RWPE2 (cell line): ENCODE results near the gene SLC25A26.

Source experiments
- ATAC-seq: fragments of 200-7000 bp; cut with Tn5 transposase; 3 replicates; pipeline ENCODE4 v1.9.1; 2021; ENCODE audit warnings: low read depth
- DNase-seq: peaks from one replicate; pipeline ENCODE4 v3.0.0-alpha.2; 2020; ENCODE audit warnings: low spot score
- H3K27ac ChIP-seq: fragments of 450-650 bp; 2 replicates; pipeline ENCODE4 v1.5.1; 2017; ENCODE audit warnings: mild to moderate bottlenecking; ENCODE audit not compliant: poor library complexity, severe bottlenecking
- H3K27me3 ChIP-seq: fragments of 250-450 bp; sonication (Bioruptor Pico); 2 replicates; pipeline ENCODE4 v1.5.1; 2021; ENCODE audit warnings: mild to moderate bottlenecking, moderate library complexity; ENCODE audit not compliant: insufficient read depth, poor library complexity, severe bottlenecking
- H3K36me3 ChIP-seq: fragments of 250-450 bp; sonication (Bioruptor Pico); 2 replicates; pipeline ENCODE4 v1.5.1; 2020; ENCODE audit warnings: low read depth, mild to moderate bottlenecking, moderate library complexity
- H3K4me1 ChIP-seq: fragments of 250-450 bp; sonication (Bioruptor Pico); 2 replicates; pipeline ENCODE4 v1.5.1; 2021; ENCODE audit warnings: mild to moderate bottlenecking, moderate library complexity; ENCODE audit not compliant: insufficient read depth, poor library complexity, severe bottlenecking
- H3K4me3 ChIP-seq: fragments of 250-450 bp; sonication (Bioruptor Pico); 2 replicates; pipeline ENCODE4 v1.5.1; 2021; ENCODE audit warnings: mild to moderate bottlenecking, moderate library complexity; ENCODE audit not compliant: severe bottlenecking
- H3K9me3 ChIP-seq: fragments of 250-450 bp; sonication (Bioruptor Pico); 2 replicates; pipeline ENCODE4 v1.5.1; 2021; ENCODE audit warnings: mild to moderate bottlenecking, moderate library complexity; ENCODE audit not compliant: severe bottlenecking
- TF ChIP-seq, protein P1 (sequence below): fragments of 450-650 bp; IDR thresholded peaks from one replicate; pipeline ENCODE4 v1.5.1; 2017; ENCODE audit warnings: mild to moderate bottlenecking, moderate library complexity; ENCODE audit not compliant: poor library complexity, severe bottlenecking

The SLC25A26 gene

DNA sequence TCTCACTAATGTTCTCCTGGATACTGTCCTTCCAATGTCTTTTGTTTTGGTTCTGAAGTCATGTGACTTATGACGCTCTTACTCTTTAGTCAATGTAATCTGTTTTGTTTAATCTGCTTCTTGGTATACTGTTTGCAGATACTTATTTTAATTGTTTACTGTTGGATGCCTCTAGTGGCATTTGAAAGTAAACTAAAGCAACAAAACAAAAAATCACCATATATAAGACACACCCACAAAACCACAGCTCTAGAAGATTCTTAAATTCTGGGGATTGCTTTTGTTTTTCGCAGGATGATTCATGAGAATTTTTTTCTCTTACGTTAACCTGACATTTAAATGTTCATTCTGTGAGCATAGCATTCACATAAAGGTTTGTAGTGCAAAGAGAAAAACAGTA lies 16.8 kb downstream of the SLC25A26 start:
- no peaks in the 10 kb centered on the region for H3K4me1 ChIP-seq
- no peak for DNase-seq
- no peak overlapping the region for H3K4me3 ChIP-seq
- H3K27ac ChIP-seq = no peak overlapping the region
- TF ChIP-seq, protein P1, sequence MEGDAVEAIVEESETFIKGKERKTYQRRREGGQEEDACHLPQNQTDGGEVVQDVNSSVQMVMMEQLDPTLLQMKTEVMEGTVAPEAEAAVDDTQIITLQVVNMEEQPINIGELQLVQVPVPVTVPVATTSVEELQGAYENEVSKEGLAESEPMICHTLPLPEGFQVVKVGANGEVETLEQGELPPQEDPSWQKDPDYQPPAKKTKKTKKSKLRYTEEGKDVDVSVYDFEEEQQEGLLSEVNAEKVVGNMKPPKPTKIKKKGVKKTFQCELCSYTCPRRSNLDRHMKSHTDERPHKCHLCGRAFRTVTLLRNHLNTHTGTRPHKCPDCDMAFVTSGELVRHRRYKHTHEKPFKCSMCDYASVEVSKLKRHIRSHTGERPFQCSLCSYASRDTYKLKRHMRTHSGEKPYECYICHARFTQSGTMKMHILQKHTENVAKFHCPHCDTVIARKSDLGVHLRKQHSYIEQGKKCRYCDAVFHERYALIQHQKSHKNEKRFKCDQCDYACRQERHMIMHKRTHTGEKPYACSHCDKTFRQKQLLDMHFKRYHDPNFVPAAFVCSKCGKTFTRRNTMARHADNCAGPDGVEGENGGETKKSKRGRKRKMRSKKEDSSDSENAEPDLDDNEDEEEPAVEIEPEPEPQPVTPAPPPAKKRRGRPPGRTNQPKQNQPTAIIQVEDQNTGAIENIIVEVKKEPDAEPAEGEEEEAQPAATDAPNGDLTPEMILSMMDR = no peak
- H3K36me3 ChIP-seq = peaks cover 3% of the 10 kb centered on the region; the same call in 1 of the 2 replicates
- no peaks in the 10 kb centered on the region for H3K9me3 ChIP-seq
- H3K27me3 ChIP-seq = no peaks in the 10 kb centered on the region
- no peak for ATAC-seq

GRCh38 chr3:66239513-66240123 lies 18.8 kb downstream of the SLC25A26 start:
- no peaks in the 10 kb centered on the region for H3K9me3 ChIP-seq
- TF ChIP-seq, protein P1 = no peak
- DNase-seq (no peak), ATAC-seq (no peak)
- peaks cover 19% of the 10 kb centered on the region for H3K36me3 ChIP-seq
- no peaks in the 10 kb centered on the region for H3K27me3 ChIP-seq
- no peaks in the 10 kb centered on the region for H3K4me1 ChIP-seq
- H3K4me3 ChIP-seq = no peak overlapping the region
- no peak overlapping the region for H3K27ac ChIP-seq

DNA sequence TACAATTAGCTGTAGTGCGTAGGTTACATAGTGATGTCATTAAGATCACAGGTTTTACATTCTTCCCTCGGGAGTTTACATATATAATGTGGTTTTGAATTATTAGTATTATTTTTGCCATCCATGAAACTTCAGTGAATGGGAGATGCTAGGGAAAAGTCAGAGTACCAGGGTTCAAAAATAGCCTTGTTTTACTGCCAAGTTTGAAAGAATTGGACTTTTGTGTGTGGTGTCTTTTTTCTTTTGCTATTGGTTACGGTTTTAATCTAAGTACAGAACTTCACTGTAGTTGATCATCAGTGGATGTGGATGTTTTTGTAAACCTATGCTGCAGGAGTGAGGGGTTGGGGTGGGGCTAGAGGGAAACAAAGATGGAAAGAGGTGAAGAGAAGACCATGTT lies 20.7 kb downstream of the SLC25A26 start:
- Histone ChIP-seq H3K4me1 (no peaks in the 10 kb centered on the region), H3K36me3 (peaks cover 24% of the 10 kb centered on the region), H3K4me3 (no peak overlapping the region), H3K9me3 (no peaks in the 10 kb centered on the region), H3K27me3 (no peaks in the 10 kb centered on the region), H3K27ac (no peak overlapping the region)
- no peak for DNase-seq
- no peak for ATAC-seq
- TF ChIP-seq, protein P1 = no peak

DNA sequence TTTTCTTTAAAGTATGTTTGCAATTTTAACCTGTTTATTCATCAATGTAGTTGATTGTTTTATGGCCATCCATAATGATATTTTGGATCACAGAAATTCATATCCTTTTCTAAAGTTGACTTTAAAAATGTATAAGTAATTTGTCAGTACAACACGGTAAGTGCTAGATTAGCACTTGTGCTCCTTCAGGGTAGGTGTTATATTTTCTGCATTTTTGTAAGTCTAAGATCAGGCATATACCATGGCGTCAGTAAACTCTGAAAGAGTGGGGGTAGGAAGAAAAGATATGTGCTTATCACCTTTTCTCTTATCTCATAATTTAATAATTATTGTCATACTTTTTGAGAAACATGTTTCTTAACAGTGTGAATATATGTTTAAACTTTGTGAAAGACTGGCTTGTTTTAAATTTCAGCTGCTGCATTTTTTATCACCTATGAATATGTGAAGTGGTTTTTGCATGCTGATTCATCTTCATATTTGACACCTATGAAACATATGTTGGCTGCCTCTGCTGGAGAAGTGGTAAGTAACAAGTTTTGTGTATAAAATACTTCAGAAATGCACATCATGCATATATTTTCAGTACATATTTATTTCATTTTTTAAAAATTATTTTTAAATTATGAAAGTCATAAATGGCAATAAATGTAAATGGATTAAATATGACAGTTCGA lies 22.1 kb downstream of the SLC25A26 start:
- no peaks in the 10 kb centered on the region for H3K4me1 ChIP-seq
- DNase-seq (no peak), ATAC-seq (no peak)
- H3K36me3 ChIP-seq = peaks cover 26% of the 10 kb centered on the region
- no peak overlapping the region for H3K4me3 ChIP-seq
- H3K27me3 ChIP-seq = no peaks in the 10 kb centered on the region
- H3K9me3 ChIP-seq = no peaks in the 10 kb centered on the region
- TF ChIP-seq, protein P1 = no peak
- no peak overlapping the region for H3K27ac ChIP-seq

- TF ChIP-seq, protein P1 = no peak
- no peaks in the 10 kb centered on the region for H3K4me1 ChIP-seq
- DNase-seq = no peak
- H3K27ac ChIP-seq = no peak overlapping the region
- no peaks in the 10 kb centered on the region for H3K9me3 ChIP-seq
- no peak for ATAC-seq
- H3K36me3 ChIP-seq = peaks cover 14% of the 10 kb centered on the region
- no peaks in the 10 kb centered on the region for H3K27me3 ChIP-seq
- no peak overlapping the region for H3K4me3 ChIP-seq
Observed at GRCh38 chr3:66248641-66249040, 27.8 kb downstream of the SLC25A26 start.
